Measurements from ENCODE around the gene SUN5.
"Not testable (repeated sequence)": the region's sequence is repeated elsewhere in the genome, so short reads cannot be mapped to it uniquely, and the experiment has no call there.

Gene SUN5

GRCh38 chr20:33004141-33004751 lies at the start of gene SUN5:
Gene SUN5 (minus strand): TSS chr20:33004433. CDS start chr20:33004340, 93 bp downstream.
- DNase-seq, result no peak

- no peak for DNase-seq
Observed at GRCh38 chr20:33053291-33054106, 49.3 kb upstream of the SUN5 start, which contains the start of gene BPIFB3. Gene BPIFB3 (plus strand): TSS chr20:33053903. CDS start chr20:33055436, 1,533 bp downstream.

GRCh38 chr20:33051333-33051732 lies 47.1 kb upstream of the SUN5 start:
- DNase-seq, result no peak

GRCh38 chr20:33046412-33046811 lies 42.2 kb upstream of the SUN5 start:
- DNase-seq, result no peak

- DNase-seq, result not testable (repeated sequence)
Observed at GRCh38 chr20:33045129-33045721, 41.0 kb upstream of the SUN5 start.

- DNase-seq, result no peak
Observed at GRCh38 chr20:33043731-33044181, 39.5 kb upstream of the SUN5 start.

GRCh38 chr20:33042983-33043730 lies 38.9 kb upstream of the SUN5 start:
- no peak for DNase-seq

- DNase-seq, result no peak
Observed at GRCh38 chr20:33042430-33042829, 38.2 kb upstream of the SUN5 start.

GRCh38 chr20:33038243-33038642 lies 34.0 kb upstream of the SUN5 start:
- no peak for DNase-seq

- no peak for DNase-seq
Observed at GRCh38 chr20:33037456-33037855, 33.2 kb upstream of the SUN5 start.

GRCh38 chr20:33034901-33035492 lies 30.8 kb upstream of the SUN5 start:
- DNase-seq, result no peak

GRCh38 chr20:33034115-33034514 lies 29.9 kb upstream of the SUN5 start:
- DNase-seq, result no peak

GRCh38 chr20:33033381-33033780 lies 29.1 kb upstream of the SUN5 start:
- no peak for DNase-seq

GRCh38 chr20:33032555-33032954 lies 28.3 kb upstream of the SUN5 start:
- no peak for DNase-seq

- no peak for DNase-seq
Observed at GRCh38 chr20:33031531-33031930, 27.3 kb upstream of the SUN5 start, which contains the start of gene BPIFB6. Gene BPIFB6 (plus strand): TSS chr20:33031648. CDS start chr20:33031648, 0 bp downstream.

GRCh38 chr20:33030569-33030968 lies 26.3 kb upstream of the SUN5 start:
- no peak for DNase-seq

GRCh38 chr20:33030076-33030475 lies 25.8 kb upstream of the SUN5 start:
- no peak for DNase-seq

GRCh38 chr20:33028875-33029274 lies 24.6 kb upstream of the SUN5 start:
- DNase-seq, result no peak

- DNase-seq, result no peak
Observed at GRCh38 chr20:33027769-33028751, 23.8 kb upstream of the SUN5 start.

- DNase-seq, result no peak
Observed at GRCh38 chr20:33026779-33027759, 22.8 kb upstream of the SUN5 start.

Data from bone marrow (tissue), 2 donors.